ENCODE measurements around the gene ASS1. TPM values are rescaled to one million over a fixed set of nuclear protein-coding genes. Genes with fewer than 3 reads are reported as not detected.

ASS1 gene
- total RNA-seq, 1 experiment from 2014 or later: 83.0 TPM

GRCh38 chr9:130522233-130522808, 77.6 kb downstream of the ASS1 start:
- Histone ChIP-seq H3K4me3 (ENCODE audit: low read length) (no peak overlapping the region), H3F3A (ENCODE audit: low read length, unreplicated experiment) (no peaks in the 10 kb centered on the region), H3K4me1 (ENCODE audit: insufficient read depth, low read length) (no peaks in the 10 kb centered on the region), H3K27ac (ENCODE audit: low read length) (no peak overlapping the region), H3K27me3 (ENCODE audit: low read length) (no peaks in the 10 kb centered on the region), H3K9me3 (ENCODE audit: low read length) (no peaks in the 10 kb centered on the region), H3K79me2 (ENCODE audit: low read length) (no peaks in the 10 kb centered on the region), H3K9ac (ENCODE audit: low read length) (no peak overlapping the region), H4K20me1 (ENCODE audit: low read length) (no peaks in the 10 kb centered on the region), H2AFZ (ENCODE audit: low read length) (no peak overlapping the region), H3K4me2 (ENCODE audit: low read length) (no peak overlapping the region), H3K36me3 (ENCODE audit: low read depth, low read length) (no peaks in the 10 kb centered on the region), H3K9me2 (replicated peaks; ENCODE audit: low read length) (no peaks in the 10 kb centered on the region)
- TF ChIP-seq EZH2phosphoT487 (IDR thresholded peaks at IDR 0.05; ENCODE audit: borderline replicate concordance, low read length) (no peak), EZH2 (IDR thresholded peaks at IDR 0.05; ENCODE audit: low read length, unreplicated experiment) (no peak), CTCF (conservative IDR thresholded peaks at IDR 0.05; ENCODE audit: low read depth, low read length) (no peak)
- DNase-seq (no peak), ATAC-seq (no peak)
- ChIA-PET CTCF (no interaction called here), POLR2A (ENCODE audit: unreplicated experiment) (no interaction called here)
- BruUV-seq (replicated peaks): no TSS peak
- intact Hi-C loops (cut with micrococcal nuclease): no loop called here

- Histone ChIP-seq H2AFZ (ENCODE audit: low read length) (no peak overlapping the region), H3K79me2 (ENCODE audit: low read length) (no peaks in the 10 kb centered on the region), H3K36me3 (ENCODE audit: low read depth, low read length) (no peaks in the 10 kb centered on the region), H3K4me1 (ENCODE audit: insufficient read depth, low read length) (no peaks in the 10 kb centered on the region), H3K27ac (ENCODE audit: low read length) (no peak overlapping the region), H3K9me2 (replicated peaks; ENCODE audit: low read length) (no peaks in the 10 kb centered on the region), H4K20me1 (ENCODE audit: low read length) (no peaks in the 10 kb centered on the region), H3K4me3 (ENCODE audit: low read length) (no peak overlapping the region), H3K9ac (ENCODE audit: low read length) (no peak overlapping the region), H3K27me3 (ENCODE audit: low read length) (no peaks in the 10 kb centered on the region), H3K4me2 (ENCODE audit: low read length) (no peak overlapping the region), H3F3A (ENCODE audit: low read length, unreplicated experiment) (no peaks in the 10 kb centered on the region), H3K9me3 (ENCODE audit: low read length) (no peaks in the 10 kb centered on the region)
- no TSS peak for BruUV-seq (replicated peaks)
- CTCF ChIA-PET: no interaction called here
- ATAC-seq (no peak), DNase-seq (no peak)
- TF ChIP-seq EZH2phosphoT487 (IDR thresholded peaks at IDR 0.05; ENCODE audit: borderline replicate concordance, low read length) (no peak), EZH2 (IDR thresholded peaks at IDR 0.05; ENCODE audit: low read length, unreplicated experiment) (no peak), CTCF (conservative IDR thresholded peaks at IDR 0.05; ENCODE audit: low read depth, low read length) (no peak)
- intact Hi-C loops (cut with micrococcal nuclease): no loop called here
- POLR2A ChIA-PET (ENCODE audit: unreplicated experiment): no interaction called here
These were observed 79.2 kb downstream of the ASS1 start for GRCh38 chr9:130523921-130524320.

- no peak overlapping the region for H3K4me2 ChIP-seq (ENCODE audit: low read length)
- no peaks in the 10 kb centered on the region for H4K20me1 ChIP-seq (ENCODE audit: low read length)
- no peaks in the 10 kb centered on the region for H3K36me3 ChIP-seq (ENCODE audit: low read depth, low read length)
- ATAC-seq: no peak
- H3K27me3 ChIP-seq (ENCODE audit: low read length): no peaks in the 10 kb centered on the region
- no peaks in the 10 kb centered on the region for H3K79me2 ChIP-seq (ENCODE audit: low read length)
- no peaks in the 10 kb centered on the region for H3K4me1 ChIP-seq (ENCODE audit: insufficient read depth, low read length)
- no TSS peak for BruUV-seq (replicated peaks)
- CTCF ChIA-PET: no interaction called here
- H3K9ac ChIP-seq (ENCODE audit: low read length): no peak overlapping the region
- no peak for DNase-seq
- no peaks in the 10 kb centered on the region for H3K9me2 ChIP-seq (replicated peaks; ENCODE audit: low read length)
- H3F3A ChIP-seq (ENCODE audit: low read length, unreplicated experiment): no peaks in the 10 kb centered on the region
- no peak overlapping the region for H2AFZ ChIP-seq (ENCODE audit: low read length)
- intact Hi-C loops (cut with micrococcal nuclease): no loop called here
- H3K9me3 ChIP-seq (ENCODE audit: low read length): no peaks in the 10 kb centered on the region
- POLR2A ChIA-PET (ENCODE audit: unreplicated experiment): no interaction called here
- TF ChIP-seq CTCF (conservative IDR thresholded peaks at IDR 0.05; ENCODE audit: low read depth, low read length) (no peak), EZH2 (IDR thresholded peaks at IDR 0.05; ENCODE audit: low read length, unreplicated experiment) (no peak), EZH2phosphoT487 (IDR thresholded peaks at IDR 0.05; ENCODE audit: borderline replicate concordance, low read length) (no peak)
- H3K4me3 ChIP-seq (ENCODE audit: low read length): no peak overlapping the region
- no peak overlapping the region for H3K27ac ChIP-seq (ENCODE audit: low read length)
These were observed 81.6 kb downstream of the ASS1 start for GRCh38 chr9:130526193-130526853.
